Astrocyte of the hippocampus (primary cell): Measurements from ENCODE around the gene GOLGB1.
"Not testable (repeated sequence)": the region's sequence is repeated elsewhere in the genome, so short reads cannot be mapped to it uniquely, and the experiment has no call there.

Source experiments
- DNase-seq: peaks from one replicate; pipeline ENCODE4 v3.0.0; 2011; ENCODE audit warnings: low read depth, low spot score

GOLGB1 gene

DNA sequence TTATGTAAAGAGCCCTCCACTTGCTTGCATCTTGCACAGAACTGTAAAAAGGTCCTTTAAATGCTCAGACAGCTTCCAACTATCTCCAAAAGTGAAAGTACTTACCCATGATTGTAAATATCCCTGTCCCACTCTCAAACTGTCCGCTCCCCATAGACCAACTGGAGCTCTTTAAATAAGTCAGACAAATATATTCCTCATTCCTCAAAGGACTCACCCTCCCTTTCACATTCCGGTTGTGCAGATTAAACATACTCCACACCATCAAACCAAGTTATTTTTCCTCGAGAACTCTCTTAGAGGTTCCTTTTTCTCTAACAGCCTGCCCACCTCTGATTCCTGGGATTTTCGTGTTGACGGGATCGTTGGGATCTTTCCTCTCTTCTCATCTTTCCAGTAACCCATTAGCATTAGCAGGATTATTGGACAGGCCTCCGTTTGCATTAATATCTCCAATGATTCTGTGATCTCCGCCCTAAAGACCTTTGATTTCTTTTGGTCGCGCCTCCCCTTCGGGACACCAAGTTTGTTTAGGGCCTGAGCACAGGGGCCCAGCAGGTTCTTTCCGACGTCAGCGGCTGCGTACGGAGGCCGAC is 763 bp downstream of the GOLGB1 start:
- peak; percentile 44 for DNase-seq

DNA sequence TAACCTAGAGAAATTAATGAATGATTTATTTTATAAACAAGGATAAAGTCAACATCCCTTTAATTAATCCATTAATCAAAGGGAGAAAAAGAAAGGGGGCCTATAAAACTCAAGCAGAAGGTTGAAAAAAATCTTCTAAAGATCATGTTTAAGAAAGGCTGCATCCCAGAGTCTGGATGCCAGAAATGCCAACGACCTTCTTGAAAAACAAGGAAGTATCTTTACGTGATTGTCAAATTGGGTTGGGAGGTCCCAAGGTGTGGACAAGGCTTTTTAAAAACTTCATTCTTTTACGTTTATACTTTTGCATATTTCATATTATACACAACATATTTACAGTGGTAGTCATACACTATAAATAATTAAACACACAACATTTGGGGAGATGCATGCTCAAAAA is 1.6 kb downstream of the GOLGB1 start:
- no peak for DNase-seq

GRCh38 chr3:121743106-121743505 is 6.4 kb downstream of the GOLGB1 start:
- DNase-seq: not testable (repeated sequence)

- no peak for DNase-seq
Observed at GRCh38 chr3:121740896-121741295, 8.6 kb downstream of the GOLGB1 start.

DNA sequence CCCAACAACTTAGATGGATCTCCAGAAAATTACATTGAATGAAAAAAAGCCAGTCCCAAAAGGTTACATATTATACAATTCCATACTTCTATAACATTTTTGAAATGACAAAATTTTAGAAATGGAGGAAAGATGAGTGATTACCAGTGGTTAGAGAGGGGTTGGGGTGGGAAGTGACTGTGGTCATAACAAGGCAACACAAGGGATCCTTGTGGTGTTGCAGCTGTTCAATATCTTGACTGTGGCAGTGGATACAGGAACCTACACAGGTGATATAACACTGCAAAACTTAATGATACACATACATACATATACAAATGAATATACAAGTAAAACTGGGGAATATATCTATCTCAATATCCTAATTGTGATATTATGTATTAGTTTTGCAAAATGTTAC is 9.6 kb downstream of the GOLGB1 start:
- no peak for DNase-seq

GRCh38 chr3:121737644-121738043 is 11.9 kb downstream of the GOLGB1 start:
- no peak for DNase-seq

DNA sequence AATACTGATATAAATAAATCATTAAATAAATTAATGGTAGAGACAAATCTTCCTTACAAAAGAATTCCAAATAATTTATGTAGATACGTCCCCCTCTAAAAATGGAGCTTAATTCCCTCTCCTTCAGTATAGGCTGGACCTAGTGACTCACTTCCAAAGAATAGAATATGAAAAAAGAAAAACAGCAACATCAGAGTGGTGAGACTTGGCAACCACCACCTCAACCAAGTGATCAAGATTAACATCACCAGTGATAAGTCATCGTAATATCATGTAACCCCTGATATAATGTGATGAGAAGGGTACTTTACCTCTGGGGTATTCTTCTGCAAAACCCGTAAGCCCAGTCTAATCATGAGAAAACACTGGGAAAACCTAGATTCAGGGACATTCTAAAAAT is 13.4 kb downstream of the GOLGB1 start:
- peak; percentile 39 for DNase-seq

DNA sequence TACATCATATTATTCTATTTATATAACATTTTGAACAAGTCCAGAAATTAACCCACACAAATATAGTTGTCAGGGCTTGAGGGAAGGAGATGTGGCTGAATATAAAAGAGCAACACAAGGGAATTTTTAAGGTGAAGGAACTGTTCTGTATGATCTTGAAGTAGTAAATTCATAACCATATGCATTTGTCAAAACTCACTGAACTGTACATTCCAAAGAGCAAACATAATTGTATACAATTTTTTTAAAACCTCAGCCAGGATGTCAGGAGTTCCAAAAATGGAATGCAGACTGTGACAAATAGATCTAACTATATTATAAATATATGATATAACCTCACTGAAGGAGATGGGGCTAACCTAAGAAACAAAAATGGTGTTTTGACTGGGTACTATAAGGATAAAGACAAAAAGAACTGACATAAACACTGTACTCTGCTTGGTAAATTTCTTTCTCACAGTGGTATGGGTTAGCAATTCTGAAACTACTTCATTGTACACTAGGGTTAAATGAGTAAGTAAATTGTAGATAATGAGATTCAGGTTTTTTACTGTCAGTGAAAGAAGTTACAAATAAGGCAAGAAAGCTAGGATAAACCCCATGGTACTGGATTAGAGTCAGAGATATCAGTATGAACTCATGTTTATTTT is 14.4 kb downstream of the GOLGB1 start:
- DNase-seq: no peak

GRCh38 chr3:121730940-121731687 is 18.4 kb downstream of the GOLGB1 start:
- peak; percentile 32 for DNase-seq

- DNase-seq: no peak
Observed at GRCh38 chr3:121724130-121724529, 25.4 kb downstream of the GOLGB1 start.

DNA sequence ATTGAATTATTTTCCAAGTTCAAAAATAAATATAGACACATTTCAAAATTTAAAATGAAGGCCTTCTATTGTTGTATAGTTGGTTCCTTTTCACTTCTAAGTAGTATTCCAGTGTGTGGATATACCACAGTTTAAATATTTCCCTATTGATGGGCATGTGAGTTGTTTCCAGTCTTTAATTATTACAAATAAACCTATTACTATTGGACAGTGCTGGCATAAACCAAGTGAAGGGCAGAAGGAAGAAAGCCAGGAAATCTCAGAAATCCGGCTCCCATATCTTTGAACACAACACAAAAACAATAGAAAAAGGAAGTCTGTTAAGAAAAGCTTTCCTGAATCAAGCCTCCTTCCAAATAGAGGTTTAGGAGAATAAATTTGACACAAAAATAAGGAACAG is 26.1 kb downstream of the GOLGB1 start:
- no peak for DNase-seq

GRCh38 chr3:121722411-121722810 is 27.1 kb downstream of the GOLGB1 start:
- DNase-seq: no peak

DNA sequence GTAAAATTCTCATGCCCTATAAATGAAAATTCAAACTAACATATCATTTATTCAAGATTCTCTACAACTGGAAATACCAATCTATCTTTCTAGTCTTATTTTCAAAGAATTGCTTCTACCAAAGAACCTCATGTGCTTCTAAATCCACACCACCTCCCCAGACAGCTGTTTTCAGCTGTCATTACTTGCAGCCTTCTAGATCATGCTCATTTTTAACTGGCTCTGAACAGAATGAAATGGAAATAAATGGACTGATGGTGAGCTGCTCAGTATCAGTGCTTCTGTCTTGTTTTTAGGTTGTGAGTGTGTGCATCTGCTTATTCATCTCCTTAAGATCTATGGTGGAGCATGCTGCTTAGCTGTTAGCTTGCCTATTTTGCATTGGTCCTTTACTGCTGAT is 29.4 kb downstream of the GOLGB1 start:
- no peak for DNase-seq

DNA sequence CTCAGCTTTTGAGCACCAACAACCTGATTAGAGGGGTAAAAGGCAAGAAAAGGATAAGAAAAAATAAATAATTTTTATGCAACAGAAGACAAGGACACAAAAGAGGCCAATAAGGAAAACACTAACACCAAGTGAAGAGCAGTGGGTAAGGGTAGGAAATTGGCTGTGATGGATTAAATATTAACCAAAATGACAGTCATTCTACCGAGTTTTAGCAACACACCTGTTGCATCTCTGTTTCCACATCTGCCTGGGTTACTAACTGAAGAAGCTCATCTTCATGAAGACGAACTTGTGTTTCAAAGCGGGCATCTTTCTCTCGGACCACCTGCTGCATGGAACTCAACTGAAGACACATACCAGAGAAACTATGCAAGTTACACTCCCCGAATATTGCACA is 30.1 kb downstream of the GOLGB1 start:
- no peak for DNase-seq

- DNase-seq: no peak
Observed at GRCh38 chr3:121718205-121718846, 31.2 kb downstream of the GOLGB1 start.

GRCh38 chr3:121710347-121710746 is 39.2 kb downstream of the GOLGB1 start:
- no peak for DNase-seq

DNA sequence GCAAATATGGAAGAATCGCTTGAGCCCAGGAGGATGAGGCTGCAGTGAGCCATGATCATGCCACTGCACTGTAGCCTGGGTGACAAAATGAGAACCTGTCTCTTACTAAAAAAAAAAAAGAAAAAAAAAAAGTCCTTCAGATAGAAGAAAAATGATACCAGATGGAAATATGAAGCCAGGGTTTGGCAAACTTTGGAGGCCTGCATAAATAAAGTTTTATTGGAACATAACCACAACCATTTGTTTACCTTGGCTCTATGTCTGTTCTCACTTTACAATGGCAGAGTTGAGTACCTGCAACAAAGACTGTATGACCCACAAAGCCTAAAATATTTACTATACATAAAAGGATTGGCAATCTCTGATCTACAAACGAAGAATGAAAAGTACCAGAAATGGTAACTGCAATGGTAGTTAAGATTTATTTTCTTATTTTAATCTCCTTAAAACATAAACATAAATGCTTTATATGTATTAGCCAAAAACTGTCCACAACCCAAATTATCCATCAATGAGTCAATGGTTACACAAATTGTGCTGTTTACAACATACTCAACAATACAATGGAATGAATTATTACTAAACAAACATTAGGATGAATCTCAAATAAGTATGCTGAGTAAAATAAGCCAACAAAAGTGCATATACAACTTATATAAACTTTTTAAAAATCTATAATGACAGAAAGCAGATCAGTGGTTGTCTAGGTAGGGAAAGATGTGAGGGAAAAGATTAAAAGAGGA is 41.8 kb downstream of the GOLGB1 start:
- no peak for DNase-seq

DNA sequence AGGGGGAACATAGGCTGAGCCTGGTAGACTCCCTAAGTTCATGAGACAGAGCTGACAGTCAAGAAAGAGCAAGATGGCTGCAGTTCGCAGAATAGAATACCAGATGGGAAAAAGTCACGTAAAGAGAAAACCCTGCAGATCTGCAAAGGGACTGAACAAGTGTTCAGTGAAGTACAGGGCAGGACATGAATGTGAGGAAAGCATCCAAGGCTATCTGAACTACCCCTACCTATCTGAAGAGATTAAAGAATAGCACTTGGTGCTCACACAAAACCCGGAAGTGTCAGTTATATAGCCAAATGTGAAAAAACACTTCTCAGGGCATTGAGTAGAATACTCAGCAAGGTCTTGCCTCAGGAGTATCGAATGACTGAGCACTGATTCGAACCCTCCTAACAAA is 44.0 kb downstream of the GOLGB1 start:
- no peak for DNase-seq

DNA sequence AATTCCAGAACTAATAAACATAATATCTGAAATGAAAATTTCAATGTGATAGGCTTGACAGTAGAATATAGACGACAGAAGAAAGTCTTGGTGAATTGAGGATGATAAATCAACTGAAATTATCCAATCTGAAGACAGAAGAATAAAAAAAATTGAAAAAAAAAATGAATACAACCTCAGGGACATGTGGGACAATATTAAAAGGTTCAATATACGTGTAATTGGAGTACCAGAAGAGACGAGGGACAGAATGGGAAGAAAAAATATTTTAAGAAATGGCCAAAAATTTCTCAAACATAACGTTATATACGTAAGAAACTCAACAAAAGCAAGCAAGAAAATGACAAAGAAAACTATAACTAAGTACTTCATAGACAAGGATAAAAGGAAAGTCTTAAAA is 45.6 kb downstream of the GOLGB1 start:
- no peak for DNase-seq

GRCh38 chr3:121698901-121699300 is 50.6 kb downstream of the GOLGB1 start:
- no peak for DNase-seq

DNA sequence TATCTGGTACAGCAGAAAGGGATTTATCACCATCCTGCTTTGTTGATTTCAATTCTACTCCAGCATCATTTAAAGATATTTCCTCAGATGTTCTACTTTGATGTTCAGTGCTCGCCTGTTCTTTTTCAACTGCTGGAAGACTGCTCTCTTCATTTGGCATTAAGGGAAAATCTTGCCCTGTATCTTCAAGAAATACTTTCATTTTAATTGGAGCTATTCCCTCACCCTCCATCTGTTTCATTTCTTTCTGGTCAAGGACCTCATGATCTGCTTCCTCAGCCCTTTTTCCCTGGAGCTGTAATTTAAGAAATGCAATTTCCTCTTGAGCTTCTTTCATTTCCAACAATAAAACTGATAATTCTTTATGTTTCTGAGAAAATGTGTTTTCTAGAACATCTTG is 51.1 kb downstream of the GOLGB1 start:
- no peak for DNase-seq

- DNase-seq: no peak
Observed at GRCh38 chr3:121696186-121696585, 53.4 kb downstream of the GOLGB1 start.
